HEK293 (cell line): ENCODE data around the gene CNFN.

Experiments used
- CTCF ChIA-PET: fragments of 350-600 bp; formaldehyde crosslinking; extraction: SDS; loops from one replicate; lab custom pipeline; 2021; ENCODE audit warnings: antibody characterized with exemption; lab: Yijun Ruan, JAX
- POLR2A ChIA-PET: fragments of 300-600 bp; formaldehyde crosslinking; extraction: SDS; loops from one replicate; lab custom pipeline; 2020; ENCODE audit warnings: antibody characterized with exemption, inconsistent platforms; lab: Yijun Ruan, JAX
- H3K27ac ChIP-seq: fragments of 200-500 bp; sonication (Bioruptor generic); 2 replicates; pipeline ENCODE4 v1.5.1; 2014; ENCODE audit warnings: low read depth, low read length, control low read depth, inconsistent platforms; ENCODE audit errors: extremely low read depth
- H3K36me3 ChIP-seq, 2 experiments: fragments of 200-500 bp in 1 of 2; sonication (Bioruptor generic) in 1 of 2; 1 replicate in 1 of 2; 2 replicates in 1 of 2; pipeline ENCODE4 v1.5.1; 2014 to 2017; ENCODE audit warnings: inconsistent platforms in 2 of 2, low read length in 2 of 2; ENCODE audit not compliant: control insufficient read depth in 2 of 2, insufficient read depth in 1 of 2
- H3K4me1 ChIP-seq: fragments of 200-500 bp; sonication (Bioruptor generic); 2 replicates; pipeline ENCODE4 v1.5.1; 2014; ENCODE audit warnings: mild to moderate bottlenecking, low read length, inconsistent platforms; ENCODE audit not compliant: control insufficient read depth, insufficient read depth
- H3K4me3 ChIP-seq: 2 replicates; pipeline ENCODE4 v1.5.1; 2011; ENCODE audit warnings: low read depth, mild to moderate bottlenecking, control low read depth, low read length, moderate library complexity
- H3K9me3 ChIP-seq: fragments of 200-500 bp; sonication (Bioruptor generic); 2 replicates; pipeline ENCODE4 v1.5.1; 2014; ENCODE audit warnings: low read depth, low read length, inconsistent platforms; ENCODE audit not compliant: control insufficient read depth, insufficient read depth
- CTCF ChIP-seq: fragments of 450-650 bp; formaldehyde crosslinking; IDR thresholded peaks from 2 replicates; pipeline ENCODE4 v1.5.1; 2016; ENCODE audit warnings: missing biosample characterization, missing genetic modification characterization
- PRDM4 ChIP-seq: fragments of 450-650 bp; formaldehyde crosslinking; IDR thresholded peaks from 2 replicates; pipeline ENCODE4 v1.5.1; 2017; ENCODE audit warnings: missing biosample characterization, missing genetic modification characterization
- RBAK ChIP-seq: fragments of 450-650 bp; formaldehyde crosslinking; IDR thresholded peaks from 2 replicates; pipeline ENCODE4 v1.5.1; 2016; ENCODE audit warnings: missing biosample characterization, missing genetic modification characterization
- ZBTB44 ChIP-seq: fragments of 450-650 bp; IDR thresholded peaks from 2 replicates; pipeline ENCODE4 v1.5.1; 2018; ENCODE audit warnings: missing biosample characterization, mild to moderate bottlenecking, missing genetic modification characterization
- ZBTB6 ChIP-seq: fragments of 450-650 bp; formaldehyde crosslinking; IDR thresholded peaks from 2 replicates; pipeline ENCODE4 v1.5.1; 2017; ENCODE audit warnings: missing biosample characterization, missing genetic modification characterization
- ZBTB8A ChIP-seq: fragments of 450-650 bp; formaldehyde crosslinking; IDR thresholded peaks from 2 replicates; pipeline ENCODE4 v1.5.1; 2016; ENCODE audit warnings: missing biosample characterization, missing genetic modification characterization
- ZEB2 ChIP-seq: fragments of 450-650 bp; formaldehyde crosslinking; IDR thresholded peaks from 2 replicates; pipeline ENCODE4 v1.5.1; 2016; ENCODE audit warnings: missing biosample characterization, missing genetic modification characterization
- ZNF155 ChIP-seq: fragments of 450-650 bp; formaldehyde crosslinking; IDR thresholded peaks from 2 replicates; pipeline ENCODE4 v1.5.1; 2016; ENCODE audit warnings: missing biosample characterization, missing genetic modification characterization
- ZNF19 ChIP-seq: fragments of 450-650 bp; formaldehyde crosslinking; IDR thresholded peaks from 2 replicates; pipeline ENCODE4; 2016; ENCODE audit warnings: missing biosample characterization, missing genetic modification characterization, low read depth
- ZNF214 ChIP-seq: fragments of 450-650 bp; formaldehyde crosslinking; IDR thresholded peaks from 2 replicates; pipeline ENCODE4 v1.5.1; 2017; ENCODE audit warnings: missing biosample characterization, mild to moderate bottlenecking, missing genetic modification characterization, borderline replicate concordance
- ZNF280D ChIP-seq: fragments of 450-650 bp; formaldehyde crosslinking; IDR thresholded peaks from 2 replicates; pipeline ENCODE4 v1.5.1; 2016; ENCODE audit warnings: missing biosample characterization, missing genetic modification characterization
- ZNF335 ChIP-seq: fragments of 450-650 bp; formaldehyde crosslinking; conservative IDR thresholded peaks from 2 replicates; pipeline ENCODE4 v1.5.1; 2016; ENCODE audit warnings: missing biosample characterization, missing genetic modification characterization
- ZNF37A ChIP-seq: fragments of 450-650 bp; IDR thresholded peaks from 2 replicates; pipeline ENCODE4 v1.5.1; 2018; ENCODE audit warnings: missing biosample characterization, missing genetic modification characterization
- ZNF473 ChIP-seq: fragments of 450-650 bp; formaldehyde crosslinking; IDR thresholded peaks from 2 replicates; pipeline ENCODE4 v1.5.1; 2017; ENCODE audit warnings: missing biosample characterization, missing genetic modification characterization
- ZNF48 ChIP-seq: fragments of 450-650 bp; formaldehyde crosslinking; IDR thresholded peaks from 2 replicates; pipeline ENCODE4 v1.5.1; 2016; ENCODE audit warnings: missing biosample characterization, missing genetic modification characterization
- ZNF561 ChIP-seq: fragments of 450-650 bp; IDR thresholded peaks from 2 replicates; pipeline ENCODE4 v1.5.1; 2018; ENCODE audit warnings: missing biosample characterization, missing genetic modification characterization, borderline replicate concordance
- ZNF704 ChIP-seq: fragments of 450-650 bp; formaldehyde crosslinking; IDR thresholded peaks from 2 replicates; pipeline ENCODE4 v1.5.1; 2016; ENCODE audit warnings: missing biosample characterization, missing genetic modification characterization
- ZSCAN23 ChIP-seq: fragments of 450-650 bp; formaldehyde crosslinking; IDR thresholded peaks from 2 replicates; pipeline ENCODE4 v1.5.1; 2016; ENCODE audit warnings: missing biosample characterization, missing genetic modification characterization
- ZSCAN30 ChIP-seq: fragments of 450-650 bp; IDR thresholded peaks from 2 replicates; pipeline ENCODE4 v1.5.1; 2018; ENCODE audit warnings: missing biosample characterization, mild to moderate bottlenecking, missing genetic modification characterization, moderate library complexity
- ZXDB ChIP-seq: fragments of 450-650 bp; formaldehyde crosslinking; IDR thresholded peaks from 2 replicates; pipeline ENCODE4 v1.5.1; 2016; ENCODE audit warnings: missing biosample characterization, missing genetic modification characterization

CNFN gene

GRCh38 chr19:42356686-42357085 is 33.4 kb downstream of the CNFN start:
- TF ChIP-seq ZNF19 (no peak), CTCF (no peak), ZBTB6 (tag by site-specific recombination) (no peak), ZNF37A (tag by site-specific recombination) (no peak), ZSCAN30 (tag by site-specific recombination) (no peak), ZNF561 (tag by site-specific recombination) (no peak), ZNF473 (tag by site-specific recombination) (no peak), ZBTB44 (tag by site-specific recombination) (no peak), ZNF280D (tag by site-specific recombination) (no peak), RBAK (tag by site-specific recombination) (no peak), ZNF335 (tag by site-specific recombination) (no peak), ZNF48 (tag by site-specific recombination) (no peak), ZXDB (tag by site-specific recombination) (no peak), PRDM4 (tag by site-specific recombination) (no peak), ZNF155 (tag by site-specific recombination) (no peak), ZEB2 (tag by site-specific recombination) (no peak), ZNF214 (tag by site-specific recombination) (no peak), ZBTB8A (tag by site-specific recombination) (no peak), ZSCAN23 (tag by site-specific recombination) (no peak), ZNF704 (tag by site-specific recombination) (no peak)
- TF ChIP-seq, all 188 proteins: peak for 0
- Histone ChIP-seq H3K4me3 (no peak overlapping the region), H3K9me3 (no peaks in the 10 kb centered on the region), H3K27ac (no peak overlapping the region), H3K36me3 (peaks cover 33 to 80% of the 10 kb centered on the region in 2 experiments), H3K4me1 (no peaks in the 10 kb centered on the region)
- CTCF ChIA-PET, result interaction anchor here (0.7 to 1.2 kb wide), 3 partner anchors 9 to 60 kb away, joined by 3 read pairs; no protein-coding TSS in a partner anchor
- POLR2A ChIA-PET, result interaction anchor here (0.6 kb wide), 1 partner anchor 17 kb away, joined by 5 read pairs; no protein-coding TSS in a partner anchor
